ENCODE measurements around the gene CCDC9B.

Gene CCDC9B

GRCh38 chr15:40290545-40290917 is 50.2 kb downstream of the CCDC9B start:
- no peak for DNase-seq (ENCODE audit: low spot score)

- DNase-seq (ENCODE audit: low spot score), result no peak
These were observed 51.5 kb downstream of the CCDC9B start for GRCh38 chr15:40289140-40289775.

GRCh38 chr15:40287968-40288367 is 52.8 kb downstream of the CCDC9B start:
- no peak for DNase-seq (ENCODE audit: low spot score)

- DNase-seq (ENCODE audit: low spot score), result no peak
These were observed 53.2 kb downstream of the CCDC9B start for GRCh38 chr15:40287505-40287904.

- no peak for DNase-seq (ENCODE audit: low spot score)
These were observed 53.9 kb downstream of the CCDC9B start for GRCh38 chr15:40286794-40287193.

GRCh38 chr15:40286061-40286532 is 54.6 kb downstream of the CCDC9B start:
- DNase-seq (ENCODE audit: low spot score), result no peak

- no peak for DNase-seq (ENCODE audit: low spot score)
These were observed 55.2 kb downstream of the CCDC9B start for GRCh38 chr15:40285554-40286011.

- DNase-seq (ENCODE audit: low spot score), result no peak
These were observed 55.6 kb downstream of the CCDC9B start for GRCh38 chr15:40285151-40285550.

- DNase-seq (ENCODE audit: low spot score), result no peak
These were observed 57.0 kb downstream of the CCDC9B start for GRCh38 chr15:40283615-40284300.

- DNase-seq (ENCODE audit: low spot score), result no peak
These were observed 57.7 kb downstream of the CCDC9B start, which contains the start of gene ANKRD63 for GRCh38 chr15:40282869-40283614. TSS of gene ANKRD63 (minus strand) at chr15:40283064. CDS start at chr15:40282586, 478 bp downstream.

GRCh38 chr15:40282147-40282868 is 58.4 kb downstream of the CCDC9B start:
- no peak for DNase-seq (ENCODE audit: low spot score)

- DNase-seq (ENCODE audit: low spot score), result no peak
These were observed 59.0 kb downstream of the CCDC9B start for GRCh38 chr15:40281801-40282146.
